ENCODE data around the gene SPRR1B.
"Not testable (repeated sequence)": the region's sequence is repeated elsewhere in the genome, so short reads cannot be mapped to it uniquely, and the experiment has no call there.

The SPRR1B gene

GRCh38 chr1:152996633-152997400 is 34.2 kb upstream of the SPRR1B start:
- DNase-seq (ENCODE audit: low spot score), result no peak
- TF ChIP-seq CTCF (IDR thresholded peaks at IDR 0.05; ENCODE audit: extremely low read depth, missing control alignments), result no peak

DNA sequence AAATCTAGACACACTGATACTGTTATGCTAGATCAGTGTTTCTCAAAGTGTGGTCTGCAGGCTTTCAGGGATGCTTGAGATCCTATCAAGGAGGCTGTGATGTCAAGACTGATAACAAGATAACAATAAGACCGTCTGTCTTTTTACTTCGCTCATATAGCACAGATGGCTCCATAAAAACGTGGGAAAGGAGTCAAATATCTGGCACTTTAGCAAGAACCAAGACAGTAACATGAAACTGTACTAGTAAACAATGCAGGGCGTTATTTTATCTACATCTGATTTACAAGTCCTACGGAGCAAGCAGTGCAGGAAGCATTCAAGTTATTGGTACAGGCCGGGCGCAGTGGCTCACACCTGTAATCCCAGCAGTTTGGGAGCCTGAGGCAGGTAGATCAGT is 33.1 kb upstream of the SPRR1B start:
- TF ChIP-seq CTCF (IDR thresholded peaks at IDR 0.05; ENCODE audit: extremely low read depth, missing control alignments), result no peak
- DNase-seq (ENCODE audit: low spot score), result no peak

GRCh38 chr1:152998476-152998875 is 32.5 kb upstream of the SPRR1B start:
- TF ChIP-seq CTCF (IDR thresholded peaks at IDR 0.05; ENCODE audit: extremely low read depth, missing control alignments), result no peak
- no peak for DNase-seq (ENCODE audit: low spot score)

DNA sequence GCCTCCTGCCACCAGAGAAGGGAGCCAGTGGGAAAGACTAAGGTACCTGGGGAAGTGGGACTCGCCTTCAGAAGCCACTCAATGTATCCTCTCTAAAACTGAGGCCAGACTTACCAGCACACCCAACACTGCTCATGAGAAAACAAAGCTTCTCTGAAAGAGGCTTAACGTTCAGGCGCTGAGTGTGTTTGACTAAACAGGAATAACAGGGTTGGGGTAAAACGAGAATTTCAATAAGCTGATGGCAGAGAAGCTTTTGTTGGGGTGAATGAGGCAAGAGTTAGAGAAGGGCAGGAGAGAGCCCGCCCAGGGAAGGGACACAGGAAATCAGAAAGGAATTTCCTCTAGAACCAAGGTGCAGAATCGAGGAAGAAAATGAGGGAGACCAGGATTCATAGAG is 31.2 kb upstream of the SPRR1B start:
- no peak for DNase-seq (ENCODE audit: low spot score)

DNA sequence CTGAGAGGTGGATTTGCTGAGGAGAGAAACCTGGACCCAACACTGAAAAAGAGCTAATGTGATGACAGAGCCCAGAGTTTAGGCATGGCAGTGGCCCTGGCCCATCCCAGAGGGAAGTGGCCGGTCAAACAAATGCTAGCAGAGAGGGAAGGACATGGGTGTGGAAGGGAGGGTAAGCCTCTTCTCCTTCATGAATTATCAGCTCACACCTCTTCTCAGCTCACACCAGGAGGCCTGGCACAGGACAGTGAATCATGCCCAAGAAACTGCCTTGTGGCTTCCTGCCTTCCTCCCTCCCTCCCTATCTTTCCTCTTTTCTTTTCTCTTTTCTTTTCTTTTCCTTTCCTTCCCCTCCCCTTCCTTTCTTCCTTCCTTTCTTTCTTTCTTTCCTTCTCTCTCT is 30.7 kb upstream of the SPRR1B start:
- TF ChIP-seq CTCF (IDR thresholded peaks at IDR 0.05; ENCODE audit: extremely low read depth, missing control alignments), result no peak
- no peak for DNase-seq (ENCODE audit: low spot score)

More for the DNA sequence above, 31.2 kb upstream of the SPRR1B start:
- no peak for TF ChIP-seq CTCF (IDR thresholded peaks at IDR 0.05; ENCODE audit: extremely low read depth, missing control alignments)

- no peak for TF ChIP-seq CTCF (IDR thresholded peaks at IDR 0.05; ENCODE audit: extremely low read depth, missing control alignments)
- no peak for DNase-seq (ENCODE audit: low spot score)
Observed at GRCh38 chr1:153001382-153001781, 29.6 kb upstream of the SPRR1B start, which contains the start of gene SPRR3. TSS of gene SPRR3 (plus strand) at chr1:153001749. CDS start at chr1:153003021, 1,272 bp downstream.

GRCh38 chr1:153011235-153011758 is 19.7 kb upstream of the SPRR1B start:
- DNase-seq (ENCODE audit: low spot score), result not testable (repeated sequence)

- DNase-seq (ENCODE audit: low spot score), result not testable (repeated sequence)
Observed at GRCh38 chr1:153021829-153022228, 9.2 kb upstream of the SPRR1B start.

GRCh38 chr1:153022340-153022739 is 8.7 kb upstream of the SPRR1B start:
- not testable (repeated sequence) for DNase-seq (ENCODE audit: low spot score)

Measured in GM20000 (cell line).